HL-60 (cell line): Measurements from ENCODE around the gene FOXA2.
"Not testable (repeated sequence)": the region's sequence is repeated elsewhere in the genome, so short reads cannot be mapped to it uniquely, and the experiment has no call there.

Source experiments
- DNase-seq, 2 experiments: peaks; one replicate each; pipeline ENCODE4 v3.0.0-alpha.2; 2010 to 2020; ENCODE audit warnings: low read depth in 1 of 2, low spot score in 1 of 2
- H3K27ac ChIP-seq: fragments of 250-450 bp; sonication (Bioruptor Pico); replicated peaks from 2 replicates; pipeline ENCODE4 v1.5.1; 2020; ENCODE audit warnings: mild to moderate bottlenecking, moderate library complexity
- H3K27me3 ChIP-seq: fragments of 250-450 bp; sonication (Bioruptor Pico); 2 replicates; pipeline ENCODE4 v1.5.1; 2021; ENCODE audit warnings: mild to moderate bottlenecking, moderate library complexity; ENCODE audit not compliant: insufficient read depth, poor library complexity, severe bottlenecking
- H3K4me3 ChIP-seq: replicated peaks from 2 replicates; pipeline ENCODE4 v1.5.1; 2011; ENCODE audit warnings: mild to moderate bottlenecking, control low read depth, low read length; ENCODE audit not compliant: insufficient read depth
- GABPA ChIP-seq: IDR thresholded peaks from 2 replicates; pipeline ENCODE4 v1.6.1; 2012; ENCODE audit warnings: low read depth
- POLR2AphosphoS5 ChIP-seq: IDR thresholded peaks from 2 replicates; pipeline ENCODE4 v1.6.1; 2012; ENCODE audit warnings: low read depth
- SPI1 ChIP-seq: IDR thresholded peaks from 2 replicates; pipeline ENCODE4 v1.6.1; 2012; ENCODE audit warnings: low read depth, mild to moderate bottlenecking, borderline replicate concordance
- TF ChIP-seq, protein P1 (sequence below): IDR thresholded peaks from one replicate; pipeline ENCODE4 v1.5.1; 2011; ENCODE audit warnings: low read length, control low read depth, inconsistent platforms; ENCODE audit not compliant: insufficient read depth
- TF ChIP-seq, protein P2 (sequence below): IDR thresholded peaks from 2 replicates; pipeline ENCODE4 v1.6.1; 2012; ENCODE audit warnings: low read depth; ENCODE audit not compliant: insufficient replicate concordance

Gene FOXA2

DNA sequence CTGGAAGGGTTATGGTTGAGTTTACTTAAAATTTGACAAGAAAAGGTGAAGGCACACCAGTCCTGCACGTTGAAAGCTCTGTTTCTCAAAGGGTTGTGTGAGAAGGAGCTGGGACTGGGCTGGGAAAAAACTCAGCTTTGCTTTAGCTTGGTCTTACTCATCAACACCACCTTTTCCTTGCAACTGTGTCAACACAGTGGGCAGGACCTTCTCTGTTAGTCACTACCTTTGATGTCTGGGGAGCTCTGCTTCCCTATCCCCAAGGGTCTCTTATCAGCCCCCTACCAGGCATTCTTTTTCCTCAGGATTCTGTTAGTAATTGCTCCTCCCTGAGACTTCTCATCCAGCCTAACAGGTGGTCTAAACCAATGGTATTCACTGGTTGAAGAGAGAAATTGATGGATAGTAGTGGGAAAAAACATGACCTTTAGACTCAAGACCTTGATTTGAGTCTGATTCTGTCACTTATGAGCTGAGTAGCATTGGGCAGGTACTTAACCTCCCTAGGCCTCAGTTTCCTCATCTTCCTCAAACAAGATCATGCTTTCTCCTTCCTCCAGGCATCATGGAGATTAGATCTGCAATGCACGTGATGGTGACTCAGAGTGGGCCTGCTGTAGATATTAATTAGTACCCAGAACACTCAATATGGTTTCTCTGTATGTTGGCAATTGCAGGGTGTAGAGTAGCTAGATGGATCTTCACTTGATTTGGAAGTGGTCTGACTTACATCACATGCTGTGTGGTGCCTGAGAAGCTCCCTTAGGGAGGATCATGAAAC, 17.2 kb upstream of the FOXA2 start:
- H3K27ac ChIP-seq: no peak overlapping the region
- TF ChIP-seq, protein P1, sequence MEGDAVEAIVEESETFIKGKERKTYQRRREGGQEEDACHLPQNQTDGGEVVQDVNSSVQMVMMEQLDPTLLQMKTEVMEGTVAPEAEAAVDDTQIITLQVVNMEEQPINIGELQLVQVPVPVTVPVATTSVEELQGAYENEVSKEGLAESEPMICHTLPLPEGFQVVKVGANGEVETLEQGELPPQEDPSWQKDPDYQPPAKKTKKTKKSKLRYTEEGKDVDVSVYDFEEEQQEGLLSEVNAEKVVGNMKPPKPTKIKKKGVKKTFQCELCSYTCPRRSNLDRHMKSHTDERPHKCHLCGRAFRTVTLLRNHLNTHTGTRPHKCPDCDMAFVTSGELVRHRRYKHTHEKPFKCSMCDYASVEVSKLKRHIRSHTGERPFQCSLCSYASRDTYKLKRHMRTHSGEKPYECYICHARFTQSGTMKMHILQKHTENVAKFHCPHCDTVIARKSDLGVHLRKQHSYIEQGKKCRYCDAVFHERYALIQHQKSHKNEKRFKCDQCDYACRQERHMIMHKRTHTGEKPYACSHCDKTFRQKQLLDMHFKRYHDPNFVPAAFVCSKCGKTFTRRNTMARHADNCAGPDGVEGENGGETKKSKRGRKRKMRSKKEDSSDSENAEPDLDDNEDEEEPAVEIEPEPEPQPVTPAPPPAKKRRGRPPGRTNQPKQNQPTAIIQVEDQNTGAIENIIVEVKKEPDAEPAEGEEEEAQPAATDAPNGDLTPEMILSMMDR: no peak
- no peak for TF ChIP-seq POLR2AphosphoS5
- TF ChIP-seq, protein P2, sequence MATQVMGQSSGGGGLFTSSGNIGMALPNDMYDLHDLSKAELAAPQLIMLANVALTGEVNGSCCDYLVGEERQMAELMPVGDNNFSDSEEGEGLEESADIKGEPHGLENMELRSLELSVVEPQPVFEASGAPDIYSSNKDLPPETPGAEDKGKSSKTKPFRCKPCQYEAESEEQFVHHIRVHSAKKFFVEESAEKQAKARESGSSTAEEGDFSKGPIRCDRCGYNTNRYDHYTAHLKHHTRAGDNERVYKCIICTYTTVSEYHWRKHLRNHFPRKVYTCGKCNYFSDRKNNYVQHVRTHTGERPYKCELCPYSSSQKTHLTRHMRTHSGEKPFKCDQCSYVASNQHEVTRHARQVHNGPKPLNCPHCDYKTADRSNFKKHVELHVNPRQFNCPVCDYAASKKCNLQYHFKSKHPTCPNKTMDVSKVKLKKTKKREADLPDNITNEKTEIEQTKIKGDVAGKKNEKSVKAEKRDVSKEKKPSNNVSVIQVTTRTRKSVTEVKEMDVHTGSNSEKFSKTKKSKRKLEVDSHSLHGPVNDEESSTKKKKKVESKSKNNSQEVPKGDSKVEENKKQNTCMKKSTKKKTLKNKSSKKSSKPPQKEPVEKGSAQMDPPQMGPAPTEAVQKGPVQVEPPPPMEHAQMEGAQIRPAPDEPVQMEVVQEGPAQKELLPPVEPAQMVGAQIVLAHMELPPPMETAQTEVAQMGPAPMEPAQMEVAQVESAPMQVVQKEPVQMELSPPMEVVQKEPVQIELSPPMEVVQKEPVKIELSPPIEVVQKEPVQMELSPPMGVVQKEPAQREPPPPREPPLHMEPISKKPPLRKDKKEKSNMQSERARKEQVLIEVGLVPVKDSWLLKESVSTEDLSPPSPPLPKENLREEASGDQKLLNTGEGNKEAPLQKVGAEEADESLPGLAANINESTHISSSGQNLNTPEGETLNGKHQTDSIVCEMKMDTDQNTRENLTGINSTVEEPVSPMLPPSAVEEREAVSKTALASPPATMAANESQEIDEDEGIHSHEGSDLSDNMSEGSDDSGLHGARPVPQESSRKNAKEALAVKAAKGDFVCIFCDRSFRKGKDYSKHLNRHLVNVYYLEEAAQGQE: no peak
- TF ChIP-seq SPI1: no peak
- TF ChIP-seq GABPA: no peak
- no peak for DNase-seq
- peaks cover under 1% of the 10 kb centered on the region for H3K27me3 ChIP-seq
- no peak overlapping the region for H3K4me3 ChIP-seq

DNA sequence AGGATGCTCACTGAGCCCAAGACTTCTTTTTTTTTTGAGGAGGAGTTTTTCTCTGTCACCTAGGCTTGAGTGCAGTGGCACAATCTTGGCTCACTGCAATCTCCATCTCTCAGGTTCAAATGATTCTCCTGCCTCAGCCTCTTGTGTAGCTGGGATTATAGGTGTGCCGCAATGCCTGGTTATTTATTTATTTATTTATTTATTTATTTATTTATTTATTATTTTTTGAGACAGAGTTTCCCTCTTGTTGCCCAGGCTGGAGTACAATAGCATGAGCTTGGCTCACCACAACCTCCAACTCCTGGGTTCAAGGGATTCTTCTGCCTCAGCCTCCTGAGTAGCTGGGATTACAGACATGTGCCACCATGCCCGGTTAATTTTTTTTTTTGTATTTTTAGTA, 14.9 kb upstream of the FOXA2 start:
- H3K27me3 ChIP-seq, DNase-seq: not testable (repeated sequence)

DNA sequence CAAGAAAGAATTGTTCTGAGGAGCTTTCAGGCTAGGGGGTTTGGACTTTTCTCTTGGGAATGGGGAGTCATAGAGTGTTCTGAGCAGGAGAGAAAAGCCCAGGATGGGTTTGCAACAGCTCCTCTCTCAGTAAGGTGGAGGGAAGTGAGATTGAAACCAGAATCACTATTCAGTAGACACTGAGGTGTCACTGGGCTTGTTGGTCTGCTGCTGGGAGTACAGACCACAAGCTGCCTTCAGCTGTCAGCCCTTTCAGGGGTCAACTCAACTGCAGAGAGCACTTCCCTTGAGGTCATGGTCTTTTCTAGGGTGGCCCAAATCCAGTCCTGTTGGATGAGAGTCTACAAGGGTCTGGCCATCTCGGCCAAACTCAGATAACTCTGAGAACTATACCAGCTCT, 12.9 kb upstream of the FOXA2 start:
- Histone ChIP-seq H3K27me3 (peaks cover 13% of the 10 kb centered on the region), H3K4me3 (no peak overlapping the region), H3K27ac (no peak overlapping the region)
- TF ChIP-seq GABPA (no peak), POLR2AphosphoS5 (no peak), SPI1 (no peak)
- TF ChIP-seq, protein P1: no peak
- TF ChIP-seq, protein P2: no peak
- DNase-seq: no peak

More for the DNA sequence above, 14.9 kb upstream of the FOXA2 start:
- H3K4me3 ChIP-seq, H3K27ac ChIP-seq: not testable (repeated sequence)

DNA sequence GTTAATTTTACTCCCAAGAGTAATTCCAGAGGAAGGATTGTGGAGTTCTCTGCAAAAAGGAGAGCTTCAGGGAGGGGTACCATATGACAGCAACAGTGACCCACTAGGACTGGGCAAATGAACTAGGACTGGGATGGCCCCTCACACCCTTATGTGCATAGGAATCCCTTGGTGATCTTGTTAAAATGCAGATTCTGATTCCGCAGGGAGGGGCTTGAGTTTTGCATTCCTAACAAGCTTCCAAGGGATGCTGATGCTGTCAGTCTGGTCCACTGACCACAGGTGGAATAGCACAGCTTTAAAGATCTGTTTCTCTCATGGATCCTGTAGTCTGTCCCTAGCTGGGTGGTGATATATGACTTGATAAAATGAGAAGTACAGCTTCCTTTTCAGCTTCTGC, 6.3 kb upstream of the FOXA2 start:
- no peak for DNase-seq
- TF ChIP-seq GABPA: no peak
- TF ChIP-seq, protein P2: no peak
- no peak for TF ChIP-seq SPI1
- TF ChIP-seq, protein P1: no peak
- no peak for TF ChIP-seq POLR2AphosphoS5
- Histone ChIP-seq H3K27me3 (peaks cover 39% of the 10 kb centered on the region), H3K27ac (no peak overlapping the region), H3K4me3 (no peak overlapping the region)
